SHP77 treated with DMSO at 0.1 percent for 48 hours (cell line): Measurements from ENCODE around the gene ARID1B.

Experiments
- DNase-seq: peaks from one replicate; lab custom pipeline; 2025; lab: John Stamatoyannopoulos, UW

The ARID1B gene

GRCh38 chr6:156906451-156906850, 129.3 kb downstream of the ARID1B start:
- no peak for DNase-seq

DNA sequence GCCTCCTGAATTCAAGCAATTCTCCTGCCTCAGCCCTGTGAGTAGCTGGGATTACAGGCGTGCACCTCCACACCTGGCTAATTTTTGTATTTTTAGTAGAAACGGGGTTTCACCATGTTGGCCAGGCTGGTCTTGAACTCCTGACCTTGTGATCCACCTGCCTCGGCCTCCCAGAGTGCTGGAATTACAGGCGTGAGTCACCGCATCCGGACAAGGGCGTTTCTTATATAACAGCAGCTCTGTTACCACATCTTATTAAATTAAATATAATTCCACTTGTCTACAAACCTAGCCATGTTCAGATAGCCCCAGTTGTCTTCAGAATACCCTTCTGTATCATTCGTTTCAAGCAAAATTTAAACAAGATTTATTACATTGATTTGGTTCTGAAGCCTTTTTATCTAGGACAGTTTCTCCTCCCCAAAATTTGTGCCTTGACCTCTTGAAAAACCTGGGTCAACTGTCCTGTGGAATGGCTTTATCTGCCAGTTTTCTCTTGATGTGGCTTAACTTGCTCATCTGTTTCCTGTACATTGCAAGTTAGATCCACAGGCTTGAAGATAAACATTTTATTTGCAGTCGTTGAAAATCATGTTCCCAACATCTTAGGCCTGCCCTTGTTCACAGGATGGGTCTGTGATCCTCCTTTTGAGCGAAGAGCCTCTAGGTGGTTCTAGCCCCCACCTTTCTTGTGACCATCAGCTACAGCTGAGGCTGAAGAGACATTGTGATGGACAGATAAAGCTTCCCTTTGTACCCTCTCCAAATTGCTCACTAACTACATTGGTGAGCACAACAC, 132.2 kb downstream of the ARID1B start:
- DNase-seq, result no peak

DNA sequence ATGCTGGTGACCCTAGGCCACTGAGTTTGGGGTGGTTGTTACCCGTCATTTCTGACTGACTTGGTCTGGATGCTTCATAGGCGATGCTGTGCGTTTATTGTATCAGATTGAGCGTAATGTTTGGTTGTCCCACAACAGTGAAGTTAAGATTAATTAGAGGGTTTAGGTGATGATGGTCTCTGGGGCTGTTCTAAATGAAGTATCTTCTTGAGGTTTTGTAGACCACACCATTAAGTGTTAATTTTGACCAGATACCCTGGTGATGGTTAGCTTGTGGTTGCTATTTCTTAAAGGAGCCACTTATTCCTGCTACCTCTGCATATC, 132.8 kb downstream of the ARID1B start:
- no peak for DNase-seq

DNA sequence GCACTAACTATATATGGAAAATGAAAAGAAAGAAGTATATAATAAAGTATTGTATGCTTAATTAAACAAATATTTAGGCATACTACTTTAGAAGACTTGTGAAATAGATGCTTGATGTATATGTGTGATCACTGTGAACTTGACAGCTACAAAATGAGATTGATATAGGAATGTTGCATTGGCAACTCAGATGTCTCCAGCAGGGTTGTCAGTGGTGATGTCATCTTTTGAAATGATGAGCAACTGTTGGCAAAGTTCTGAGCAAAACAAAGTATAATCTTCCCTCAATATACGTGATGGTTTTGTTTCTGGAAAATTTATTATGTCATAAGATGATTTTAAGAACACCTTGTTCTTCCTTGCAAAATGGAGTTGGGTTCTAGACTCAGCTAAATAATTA, 133.8 kb downstream of the ARID1B start:
- no peak for DNase-seq

DNA sequence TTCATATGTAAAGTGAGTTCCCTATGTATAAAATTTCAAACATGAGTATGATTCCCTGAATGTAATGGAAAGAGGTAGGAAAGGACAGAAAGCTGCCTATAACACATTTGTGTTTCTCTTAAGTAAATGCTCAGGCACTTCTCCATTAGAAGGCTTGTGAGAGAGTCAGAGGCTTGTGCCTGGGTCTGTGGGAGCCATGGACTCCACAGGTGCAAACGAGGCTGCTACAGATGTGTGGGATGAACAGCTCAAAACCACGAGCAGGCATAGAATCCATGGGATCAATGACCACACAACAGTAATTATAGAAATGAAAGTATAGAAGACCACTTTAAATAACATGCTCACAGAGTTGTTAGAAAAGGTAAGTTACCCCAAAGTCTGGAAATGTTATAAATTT, 134.4 kb downstream of the ARID1B start:
- no peak for DNase-seq

DNA sequence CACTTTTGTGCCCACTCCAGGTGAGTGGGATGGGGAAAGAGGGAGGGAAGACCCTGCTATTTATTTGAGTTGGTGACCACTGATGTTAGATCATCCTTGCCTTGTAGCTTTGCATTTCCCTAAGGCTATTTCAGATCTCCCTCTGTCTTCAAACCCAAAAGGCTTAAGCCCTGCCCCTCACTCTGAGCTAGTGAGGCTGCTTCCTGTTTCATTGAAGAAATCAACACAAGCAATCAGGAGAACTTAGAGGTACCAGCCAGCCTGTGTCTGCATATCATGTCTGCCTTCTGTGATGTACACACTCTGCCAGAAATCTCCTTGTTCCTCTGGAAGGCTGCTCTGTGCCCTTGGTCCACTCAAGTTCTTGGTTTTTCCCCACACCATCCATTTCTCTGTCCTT, 135.3 kb downstream of the ARID1B start:
- no peak for DNase-seq

DNA sequence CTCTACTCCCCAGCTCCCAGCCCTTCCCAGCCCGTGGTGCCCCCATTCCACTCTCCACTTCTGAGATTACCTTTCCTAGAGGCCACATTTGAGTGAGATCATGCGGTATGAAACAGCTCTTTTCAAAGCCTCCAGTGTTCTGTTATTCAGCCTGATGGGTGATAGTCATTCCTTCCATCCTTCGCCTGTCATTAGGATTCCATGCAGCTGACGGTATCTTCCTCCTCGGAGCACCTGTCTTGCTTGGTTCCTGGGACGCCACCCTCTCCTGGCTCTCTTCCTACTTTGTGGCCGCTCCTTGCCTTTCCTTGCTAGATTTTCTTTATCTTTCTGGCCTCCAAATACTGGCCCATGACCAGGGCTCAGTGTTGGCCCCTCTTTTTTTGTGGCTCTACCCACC, 137.0 kb downstream of the ARID1B start:
- DNase-seq, result no peak

DNA sequence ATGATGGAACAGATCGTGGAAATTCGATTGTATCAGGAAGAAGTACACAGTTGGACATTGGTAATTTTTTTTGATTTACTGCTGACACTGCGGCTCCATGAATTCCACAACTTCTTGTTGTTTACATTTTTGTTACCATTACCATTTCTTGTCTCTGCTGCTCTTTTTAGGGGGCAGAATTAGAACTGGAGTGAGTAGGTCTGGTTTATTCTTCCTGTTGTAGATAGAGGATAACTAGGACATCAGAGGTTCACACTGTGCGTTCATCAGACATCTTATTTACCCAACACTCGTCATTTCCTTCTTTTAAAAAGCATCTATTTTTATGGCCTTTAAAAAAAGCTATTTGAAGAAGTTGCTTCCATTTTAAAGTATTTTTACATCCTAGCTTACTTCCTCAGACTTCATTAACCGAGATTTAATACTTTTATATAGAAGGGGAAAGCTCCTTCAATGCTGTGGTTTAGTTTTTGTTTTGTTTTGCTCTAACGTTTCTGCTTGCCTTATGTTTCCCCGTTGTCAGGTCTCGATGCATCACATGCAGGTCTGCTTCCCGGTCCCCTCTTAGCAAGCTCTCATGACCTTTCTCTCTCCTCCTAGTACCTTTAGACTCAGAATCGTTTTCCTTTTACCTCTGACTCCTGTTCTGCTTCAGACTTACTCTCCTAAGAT, 139.1 kb downstream of the ARID1B start:
- DNase-seq, result no peak

- DNase-seq, result no peak
Observed at GRCh38 chr6:156917213-156917612, 140.0 kb downstream of the ARID1B start.

DNA sequence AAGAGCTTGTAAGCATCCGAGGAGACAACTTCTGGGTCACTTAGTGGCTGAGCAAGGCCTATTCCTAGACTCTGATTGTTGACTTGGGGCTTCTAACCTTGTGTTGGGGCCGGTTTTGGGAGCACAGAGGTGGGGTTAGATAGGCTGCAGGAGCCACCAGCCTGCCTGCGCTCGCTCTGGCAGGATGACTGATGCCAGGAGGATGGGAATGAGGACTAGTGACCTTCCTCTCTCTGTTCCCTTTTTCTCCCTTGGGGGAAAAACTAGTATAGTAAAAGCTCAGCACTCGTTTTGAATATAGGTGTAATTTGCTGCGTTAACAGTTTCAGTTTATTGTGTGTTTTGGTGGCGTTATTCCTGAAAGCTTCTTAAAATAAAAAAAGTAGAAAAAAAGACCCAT, 141.5 kb downstream of the ARID1B start:
- DNase-seq, result no peak

DNA sequence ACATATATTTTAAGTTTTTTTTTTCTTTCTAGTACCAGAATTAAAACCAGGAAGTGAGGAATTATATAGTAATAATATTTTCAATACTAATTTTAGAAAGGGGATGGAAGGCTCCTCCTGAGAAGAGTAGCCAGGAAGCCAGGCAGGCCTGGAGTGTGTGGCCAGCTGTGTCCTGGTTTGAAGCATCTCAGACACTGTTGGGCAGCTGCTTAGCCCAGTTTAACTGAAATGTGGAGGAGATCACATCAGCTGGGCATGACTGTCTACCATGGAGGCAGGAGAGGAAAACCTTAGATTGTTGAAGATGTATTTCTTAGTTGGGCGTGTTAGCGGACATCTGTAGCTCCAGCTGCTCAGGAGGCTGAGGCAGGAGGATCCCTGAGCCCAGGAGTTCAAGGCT, 142.2 kb downstream of the ARID1B start:
- no peak for DNase-seq

- no peak for DNase-seq
Observed at GRCh38 chr6:156919814-156920369, 142.7 kb downstream of the ARID1B start.

GRCh38 chr6:156924246-156924645, 147.1 kb downstream of the ARID1B start:
- no peak for DNase-seq

- DNase-seq, result no peak
Observed at GRCh38 chr6:156925026-156925425, 147.8 kb downstream of the ARID1B start.

DNA sequence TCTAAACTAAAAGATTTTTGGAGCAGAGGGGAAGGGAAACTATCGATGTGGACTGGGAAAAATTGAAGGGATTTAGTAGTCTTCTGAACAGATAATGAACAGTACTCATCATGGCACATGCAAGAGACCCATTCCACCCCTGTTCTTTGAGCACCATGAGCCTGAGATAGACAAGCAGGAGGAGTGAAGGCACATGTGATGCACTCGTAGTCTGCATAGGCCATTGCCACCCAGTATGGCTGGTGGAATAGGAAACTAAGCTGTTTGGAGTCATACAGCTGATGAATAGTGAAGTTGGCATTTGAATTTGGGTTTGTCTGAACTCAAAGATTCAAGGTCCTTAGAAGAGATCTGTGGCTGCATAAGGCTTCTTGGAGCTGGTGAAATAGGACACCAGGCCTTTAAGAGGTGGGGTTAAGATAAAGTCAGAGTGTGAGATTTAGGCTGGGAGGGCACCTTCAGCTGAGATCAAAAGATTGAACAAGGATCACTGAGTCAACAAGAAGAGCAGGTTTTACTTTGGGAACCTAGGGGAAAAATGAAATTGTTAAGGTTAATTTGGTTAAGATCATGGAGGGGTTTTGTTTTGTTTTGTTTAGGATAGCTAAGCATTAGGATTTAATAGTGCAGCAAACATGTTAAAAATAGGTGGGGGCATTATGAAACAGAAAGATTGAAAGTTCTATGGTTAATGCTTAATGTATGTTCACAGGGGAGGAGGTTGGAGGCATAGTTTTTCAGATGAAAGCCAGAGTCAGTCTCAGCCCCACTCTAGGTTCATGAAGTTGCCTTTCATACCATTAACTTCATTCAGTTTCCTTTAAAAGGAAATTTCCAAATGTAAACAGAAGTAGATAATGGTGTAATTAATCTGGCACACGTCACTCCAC, 148.8 kb downstream of the ARID1B start:
- no peak for DNase-seq

DNA sequence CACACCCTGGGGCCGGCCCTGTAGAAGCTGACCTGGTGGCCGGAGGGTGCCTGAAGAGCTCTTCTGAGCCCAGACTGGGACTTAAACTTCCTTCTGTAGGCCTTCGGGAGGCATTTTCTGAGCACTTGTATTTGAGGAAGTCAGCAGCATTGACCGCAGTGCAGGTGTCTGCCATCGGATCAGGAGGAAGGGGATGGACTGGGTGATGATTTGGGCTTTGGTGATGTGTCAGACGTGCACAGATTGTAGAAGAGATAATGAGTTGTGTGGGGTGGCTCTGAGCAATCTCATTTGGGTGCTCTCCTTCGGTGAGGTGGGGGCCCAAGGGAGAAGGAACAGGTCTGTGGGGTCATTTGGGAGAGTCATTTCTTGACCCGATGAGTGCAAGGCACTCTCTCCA, 150.9 kb downstream of the ARID1B start:
- DNase-seq, result no peak

DNA sequence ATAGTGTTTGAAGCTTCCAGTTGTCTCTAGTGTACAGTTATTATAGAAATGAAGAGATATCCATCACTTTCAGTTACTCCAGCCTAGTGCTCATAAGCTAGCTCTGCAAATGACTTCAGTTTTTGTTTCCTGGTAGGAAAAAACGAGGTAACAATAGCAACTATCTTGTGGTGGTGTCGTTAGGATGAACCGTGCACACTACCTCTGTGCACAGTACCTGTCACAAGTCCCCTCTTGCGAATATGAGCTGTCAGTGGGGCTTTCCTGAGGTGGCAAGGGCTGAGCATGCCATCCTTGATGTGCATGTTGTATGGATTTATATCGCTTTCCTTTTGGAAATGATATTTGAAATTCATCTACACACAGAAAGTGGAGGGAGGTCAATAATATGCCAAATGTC, 151.8 kb downstream of the ARID1B start:
- DNase-seq, result no peak

GRCh38 chr6:156931283-156931682, 154.1 kb downstream of the ARID1B start:
- DNase-seq, result no peak

DNA sequence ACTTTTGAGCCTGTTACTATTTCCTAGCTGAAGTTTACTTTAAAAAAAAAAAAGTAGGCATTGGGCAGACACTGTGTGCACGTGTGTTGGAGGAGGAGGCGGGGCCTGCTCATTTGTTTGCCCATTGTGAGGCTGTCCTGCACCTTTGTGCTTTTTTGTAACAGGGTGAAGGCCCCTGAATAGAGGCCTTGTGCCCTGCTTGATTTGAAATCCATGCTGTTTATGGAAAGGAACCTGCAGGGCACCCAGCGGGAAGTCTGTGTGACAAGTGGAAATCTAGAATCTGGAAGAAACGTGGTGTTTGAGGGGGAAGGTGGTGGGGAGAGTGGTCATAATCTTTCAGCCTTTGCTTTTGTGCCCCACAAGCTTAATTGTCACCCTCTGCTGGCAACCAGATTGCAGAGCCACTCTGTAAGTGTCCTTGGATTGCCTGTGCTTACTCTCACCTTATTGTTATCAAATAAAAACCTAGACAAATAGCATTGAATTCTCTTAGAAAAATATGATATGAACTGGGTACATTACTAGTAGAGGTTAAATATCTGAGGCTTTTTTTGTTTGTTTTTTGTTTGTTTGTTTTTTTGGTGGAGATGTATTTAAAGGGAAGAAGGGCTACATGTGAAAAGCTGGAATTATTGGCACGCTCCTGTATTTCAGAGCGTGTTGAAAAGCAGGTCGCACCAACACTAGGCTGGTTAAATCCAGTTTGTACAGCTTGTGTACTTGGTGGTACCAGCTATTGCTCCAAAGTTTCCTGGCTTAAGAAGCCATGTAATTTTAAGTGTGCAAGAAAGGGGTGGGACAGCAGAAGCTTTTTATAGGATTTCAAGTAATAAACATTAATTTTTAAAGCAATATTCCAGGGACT, 156.3 kb downstream of the ARID1B start:
- DNase-seq, result no peak

DNA sequence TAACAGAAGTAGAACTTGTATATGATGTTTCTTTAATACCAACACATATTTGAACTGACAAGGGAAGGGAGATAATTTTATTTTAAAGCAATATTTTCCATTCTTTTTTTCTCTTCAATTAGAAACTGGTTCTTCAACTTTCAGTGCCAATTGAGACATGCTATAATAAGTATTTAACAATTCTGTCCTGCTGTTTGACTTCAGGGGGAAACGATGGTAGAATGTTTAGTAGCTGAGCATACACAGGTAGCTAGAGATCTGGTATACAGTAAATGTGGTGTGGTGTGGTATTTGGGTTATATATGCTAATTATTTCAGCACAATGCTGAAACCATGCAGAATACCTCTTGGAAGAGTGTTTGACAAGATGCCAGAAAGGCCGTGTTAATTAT, 156.9 kb downstream of the ARID1B start:
- no peak for DNase-seq

GRCh38 chr6:156935000-156935399, 157.8 kb downstream of the ARID1B start:
- DNase-seq, result no peak

DNA sequence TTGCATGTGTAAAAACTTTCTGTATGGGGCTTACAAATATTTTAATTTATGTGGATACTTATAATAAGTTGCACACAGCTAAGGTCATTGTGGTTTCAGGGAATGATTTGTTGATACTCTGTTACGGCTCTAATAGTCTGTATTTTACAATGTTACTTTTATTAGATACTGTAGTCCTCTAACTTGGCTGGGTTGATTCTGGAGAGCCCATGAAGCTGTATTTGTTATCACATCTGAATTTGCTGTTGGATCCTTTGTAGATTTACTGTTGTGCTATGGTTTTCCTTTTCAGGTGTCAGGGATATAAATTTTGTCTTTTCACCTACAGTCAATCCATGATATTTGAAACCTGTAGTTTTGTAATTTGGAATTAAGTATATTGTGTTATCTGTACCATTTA, 161.0 kb downstream of the ARID1B start:
- DNase-seq, result no peak
